HG02885 (cell line): ENCODE data around the gene ESR2.

Experiments
- ATAC-seq: cut with Tn5 transposase; IDR thresholded peaks from one replicate; pipeline ENCODE4 v1.9.1; 2021; ENCODE audit warnings: mild to moderate bottlenecking; ENCODE audit not compliant: unreplicated experiment, poor library complexity

The ESR2 gene

GRCh38 chr14:64107438-64107837, 186.7 kb downstream of the ESR2 start:
- ATAC-seq: no peak

GRCh38 chr14:64098120-64098519, 196.1 kb downstream of the ESR2 start:
- ATAC-seq: no peak

- no peak for ATAC-seq
These were observed 198.6 kb downstream of the ESR2 start for GRCh38 chr14:64095620-64096019.

GRCh38 chr14:64092940-64093339, 201.2 kb downstream of the ESR2 start:
- ATAC-seq: no peak

- no peak for ATAC-seq
These were observed 201.8 kb downstream of the ESR2 start for GRCh38 chr14:64092338-64092737.

GRCh38 chr14:64091217-64091616, 203.0 kb downstream of the ESR2 start:
- no peak for ATAC-seq

- no peak for ATAC-seq
These were observed 204.3 kb downstream of the ESR2 start for GRCh38 chr14:64089920-64090319.

GRCh38 chr14:64088647-64088964, 205.6 kb downstream of the ESR2 start:
- no peak for ATAC-seq

- ATAC-seq: no peak
These were observed 211.3 kb downstream of the ESR2 start for GRCh38 chr14:64082837-64083236.

- ATAC-seq: no peak
These were observed 212.9 kb downstream of the ESR2 start for GRCh38 chr14:64081174-64081746.

GRCh38 chr14:64080452-64080851, 213.7 kb downstream of the ESR2 start:
- ATAC-seq: no peak

- ATAC-seq: no peak
These were observed 218.6 kb downstream of the ESR2 start for GRCh38 chr14:64075613-64076005.

GRCh38 chr14:64074961-64075612, 219.1 kb downstream of the ESR2 start:
- ATAC-seq: no peak

- ATAC-seq: no peak
These were observed 224.4 kb downstream of the ESR2 start for GRCh38 chr14:64069634-64070359.

- ATAC-seq: no peak
These were observed 229.7 kb downstream of the ESR2 start for GRCh38 chr14:64064447-64064846.

- ATAC-seq: no peak
These were observed 231.6 kb downstream of the ESR2 start for GRCh38 chr14:64062381-64063115.

GRCh38 chr14:64061706-64062105, 232.5 kb downstream of the ESR2 start:
- no peak for ATAC-seq

- no peak for ATAC-seq
These were observed 233.1 kb downstream of the ESR2 start for GRCh38 chr14:64061115-64061514.

GRCh38 chr14:64060648-64061096, 233.5 kb downstream of the ESR2 start:
- ATAC-seq: no peak

GRCh38 chr14:64060199-64060545, 234.0 kb downstream of the ESR2 start:
- no peak for ATAC-seq
